Measurements from ENCODE around the gene CRTC1.

DNA sequence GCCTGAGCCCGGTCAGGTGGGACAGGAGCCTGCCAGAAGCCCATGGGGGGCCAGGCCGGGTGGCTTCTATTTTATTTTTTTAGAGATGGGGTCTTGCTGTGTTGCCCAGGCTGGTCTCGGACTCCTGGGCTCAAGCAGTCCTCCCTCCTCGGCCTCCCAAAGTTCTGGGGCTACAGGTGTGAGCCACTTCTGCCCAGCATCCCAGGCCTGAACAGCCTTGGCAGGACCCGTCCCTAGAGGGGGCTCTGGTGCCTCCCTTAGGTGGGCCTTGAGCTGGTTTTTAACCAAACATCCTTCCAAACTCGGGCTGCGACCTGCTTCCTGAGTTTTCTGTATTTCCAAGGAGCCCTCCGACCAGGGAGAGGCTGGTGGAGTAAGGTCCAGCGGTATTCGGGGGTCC lies 97.2 kb downstream of the CRTC1 start:
- TF ChIP-seq, protein P1, sequence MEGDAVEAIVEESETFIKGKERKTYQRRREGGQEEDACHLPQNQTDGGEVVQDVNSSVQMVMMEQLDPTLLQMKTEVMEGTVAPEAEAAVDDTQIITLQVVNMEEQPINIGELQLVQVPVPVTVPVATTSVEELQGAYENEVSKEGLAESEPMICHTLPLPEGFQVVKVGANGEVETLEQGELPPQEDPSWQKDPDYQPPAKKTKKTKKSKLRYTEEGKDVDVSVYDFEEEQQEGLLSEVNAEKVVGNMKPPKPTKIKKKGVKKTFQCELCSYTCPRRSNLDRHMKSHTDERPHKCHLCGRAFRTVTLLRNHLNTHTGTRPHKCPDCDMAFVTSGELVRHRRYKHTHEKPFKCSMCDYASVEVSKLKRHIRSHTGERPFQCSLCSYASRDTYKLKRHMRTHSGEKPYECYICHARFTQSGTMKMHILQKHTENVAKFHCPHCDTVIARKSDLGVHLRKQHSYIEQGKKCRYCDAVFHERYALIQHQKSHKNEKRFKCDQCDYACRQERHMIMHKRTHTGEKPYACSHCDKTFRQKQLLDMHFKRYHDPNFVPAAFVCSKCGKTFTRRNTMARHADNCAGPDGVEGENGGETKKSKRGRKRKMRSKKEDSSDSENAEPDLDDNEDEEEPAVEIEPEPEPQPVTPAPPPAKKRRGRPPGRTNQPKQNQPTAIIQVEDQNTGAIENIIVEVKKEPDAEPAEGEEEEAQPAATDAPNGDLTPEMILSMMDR (IDR thresholded peaks at IDR 0.05), result no peak
- no peak for TF ChIP-seq POLR2A (IDR thresholded peaks at IDR 0.05)

Measured in heart left ventricle (tissue), 13 donors.